Measurements from ENCODE around the gene PRDM16. TPM values are rescaled to one million over a fixed set of nuclear protein-coding genes. Genes with fewer than 3 reads are reported as not detected.

Gene PRDM16
- total RNA-seq, 1 experiment from 2014 or later, result 0.17 TPM

DNA sequence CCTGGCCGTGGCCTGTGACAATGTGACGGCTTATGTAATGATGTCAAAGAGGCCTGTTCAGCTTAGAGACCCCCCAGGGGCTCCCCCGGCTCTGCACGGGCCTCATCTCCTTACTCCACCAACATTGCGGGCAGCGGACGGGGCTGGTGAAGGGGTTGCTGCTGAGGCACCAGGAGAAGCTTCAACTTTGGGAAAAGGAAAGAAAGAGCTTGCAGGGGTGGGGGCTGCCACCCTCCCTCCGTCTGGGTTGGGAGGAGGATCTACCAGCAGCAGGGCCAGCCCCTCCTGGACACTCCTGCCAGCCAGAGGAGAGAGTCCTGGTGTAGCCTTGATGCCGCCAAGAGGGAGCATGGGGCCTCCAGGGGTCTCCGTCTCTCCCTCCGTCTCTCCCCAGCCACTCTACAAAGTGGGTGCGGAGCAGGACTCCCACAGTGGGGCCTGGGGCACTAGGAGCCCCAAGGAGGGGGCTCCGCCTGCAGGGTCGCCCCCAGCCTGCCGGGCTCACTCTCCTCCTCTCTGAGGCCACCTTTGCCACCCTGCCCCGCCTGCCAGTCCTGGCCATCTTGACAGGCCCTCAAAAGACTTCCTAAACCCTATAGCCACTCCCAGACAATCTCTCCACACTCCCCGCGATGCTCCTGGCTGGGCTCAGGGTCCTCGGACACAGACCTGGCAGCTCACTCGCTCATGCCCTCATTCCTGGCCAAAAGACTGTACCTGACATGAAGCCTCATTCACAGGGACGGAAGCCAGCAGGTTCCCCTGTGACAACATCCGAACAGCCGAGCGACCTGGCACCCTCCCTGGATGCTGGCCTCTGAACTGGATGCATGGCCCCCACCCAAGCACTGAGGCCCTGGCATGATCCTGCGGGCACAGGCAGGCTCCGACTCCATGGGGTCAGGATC, 255.0 kb downstream of the PRDM16 start:
- Histone ChIP-seq H2BK5ac (ENCODE audit: insufficient read length, low read length) (no peak overlapping the region), H3K14ac (ENCODE audit: insufficient read depth, low read length) (peak overlapping the region; percentile 27; the same call in 1 of the 2 replicates), H3K27me3 (ENCODE audit: insufficient read depth, low read length) (no peaks in the 10 kb centered on the region), H3K9ac (ENCODE audit: extremely low read depth, insufficient read length, low read length) (no peak overlapping the region), H2BK15ac (ENCODE audit: low read depth, low read length) (no peak overlapping the region), H3K56ac (ENCODE audit: insufficient read length, low read depth, low read length) (no peak overlapping the region), H2AK5ac (ENCODE audit: insufficient read length, low read length) (no peak overlapping the region), H3K4me1 (ENCODE audit: insufficient read depth, low read length) (no peaks in the 10 kb centered on the region), H2BK120ac (ENCODE audit: low read depth, low read length, poor library complexity, severe bottlenecking) (no peak overlapping the region), H3K27ac (ENCODE audit: insufficient read length, low read depth, low read length) (no peak overlapping the region), H3T11ph (ENCODE audit: low read length) (no peak overlapping the region), H2BK20ac (ENCODE audit: low read depth, low read length, poor library complexity, severe bottlenecking) (no peak overlapping the region), H3K23ac (ENCODE audit: insufficient read length, low read depth, low read length) (no peak overlapping the region), H4K8ac (replicated peaks; ENCODE audit: insufficient read length, low read depth, low read length) (no peak overlapping the region), H4K20me1 (ENCODE audit: control insufficient read depth, insufficient read depth, insufficient read length) (no peaks in the 10 kb centered on the region), H3K4ac (ENCODE audit: low read depth, low read length) (no peak overlapping the region), H3K4me2 (ENCODE audit: insufficient read depth, insufficient read length, low read length) (no peak overlapping the region), H4K5ac (ENCODE audit: insufficient read length, low read depth, low read length) (no peak overlapping the region), H3K23me2 (ENCODE audit: insufficient read length, low read depth, low read length, poor library complexity, severe bottlenecking) (no peaks in the 10 kb centered on the region), H2AFZ (ENCODE audit: low read length) (no peak overlapping the region), H2BK12ac (ENCODE audit: insufficient read length, low read depth, low read length) (no peak overlapping the region), H3K9me3 (ENCODE audit: control insufficient read depth, low read depth, low read length) (no peaks in the 10 kb centered on the region), H4K91ac (ENCODE audit: insufficient read length, low read depth, low read length) (no peak overlapping the region), H3K79me2 (ENCODE audit: insufficient read depth, low read length) (no peaks in the 10 kb centered on the region), H3K79me1 (ENCODE audit: insufficient read depth, low read depth, low read length, poor library complexity, severe bottlenecking) (no peaks in the 10 kb centered on the region), H3K18ac (ENCODE audit: insufficient read length, low read depth, low read length) (no peak overlapping the region)
- TF ChIP-seq, protein P1, sequence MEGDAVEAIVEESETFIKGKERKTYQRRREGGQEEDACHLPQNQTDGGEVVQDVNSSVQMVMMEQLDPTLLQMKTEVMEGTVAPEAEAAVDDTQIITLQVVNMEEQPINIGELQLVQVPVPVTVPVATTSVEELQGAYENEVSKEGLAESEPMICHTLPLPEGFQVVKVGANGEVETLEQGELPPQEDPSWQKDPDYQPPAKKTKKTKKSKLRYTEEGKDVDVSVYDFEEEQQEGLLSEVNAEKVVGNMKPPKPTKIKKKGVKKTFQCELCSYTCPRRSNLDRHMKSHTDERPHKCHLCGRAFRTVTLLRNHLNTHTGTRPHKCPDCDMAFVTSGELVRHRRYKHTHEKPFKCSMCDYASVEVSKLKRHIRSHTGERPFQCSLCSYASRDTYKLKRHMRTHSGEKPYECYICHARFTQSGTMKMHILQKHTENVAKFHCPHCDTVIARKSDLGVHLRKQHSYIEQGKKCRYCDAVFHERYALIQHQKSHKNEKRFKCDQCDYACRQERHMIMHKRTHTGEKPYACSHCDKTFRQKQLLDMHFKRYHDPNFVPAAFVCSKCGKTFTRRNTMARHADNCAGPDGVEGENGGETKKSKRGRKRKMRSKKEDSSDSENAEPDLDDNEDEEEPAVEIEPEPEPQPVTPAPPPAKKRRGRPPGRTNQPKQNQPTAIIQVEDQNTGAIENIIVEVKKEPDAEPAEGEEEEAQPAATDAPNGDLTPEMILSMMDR (conservative IDR thresholded peaks at IDR 0.05), result no peak
- no peak overlapping the region for H3K4me3 Mint-ChIP-seq
- WGBS (ENCODE audit: extremely low coverage, insufficient read length, low lambda C conversion rate), result no CpG with 5 or more reads among the region's 26 CpGs
- no peaks in the 10 kb centered on the region for H3K9me3 Mint-ChIP-seq
- H3K4me1 Mint-ChIP-seq, result peaks cover 3 to 10% of the 10 kb centered on the region in 2 experiments; a peak in 3 of 4 replicates
- DNase-seq, result no peak
- H3K36me3 Mint-ChIP-seq (ENCODE audit: insufficient read depth in 1 of 3, low read depth in 3 of 3), result no peaks in the 10 kb centered on the region
- H3K27me3 Mint-ChIP-seq (ENCODE audit: low read depth), result no peaks in the 10 kb centered on the region; the same call in 1 of the 2 replicates
- peak overlapping the region in 2 of 3 experiments; percentile 53 to 81; a peak in 2 of 7 replicates for H3K27ac Mint-ChIP-seq

All from H9 (cell line).